GM03348 (cell line): Measurements from ENCODE around the gene HOXA7.
A peak's percentile ranks its signal among the peaks of the same experiment; 100 is the strongest.

ENCODE experiments used
- DNase-seq: peaks from one replicate; pipeline ENCODE4 v3.0.0; 2012; ENCODE audit warnings: low spot score

The HOXA7 gene

GRCh38 chr7:27193335-27194001 is 37.0 kb upstream of the HOXA7 start:
- no peak for DNase-seq

- DNase-seq = peak; percentile 68
Observed at GRCh38 chr7:27192546-27193334, 36.3 kb upstream of the HOXA7 start.

- DNase-seq = no peak
Observed at GRCh38 chr7:27191833-27192545, 35.5 kb upstream of the HOXA7 start.

- DNase-seq = no peak
Observed at GRCh38 chr7:27191161-27191731, 34.8 kb upstream of the HOXA7 start.

GRCh38 chr7:27189997-27190748 is 33.7 kb upstream of the HOXA7 start:
- no peak for DNase-seq

- DNase-seq = no peak
Observed at GRCh38 chr7:27189295-27189996, 33.0 kb upstream of the HOXA7 start.

- no peak for DNase-seq
Observed at GRCh38 chr7:27188386-27189294, 32.2 kb upstream of the HOXA7 start.

GRCh38 chr7:27187475-27188385 is 31.3 kb upstream of the HOXA7 start:
- no peak for DNase-seq

GRCh38 chr7:27186668-27187474 is 30.4 kb upstream of the HOXA7 start:
- DNase-seq = peak; percentile 30

- peak; percentile 39 for DNase-seq
Observed at GRCh38 chr7:27185854-27186667, 29.6 kb upstream of the HOXA7 start.

GRCh38 chr7:27185013-27185853 is 28.8 kb upstream of the HOXA7 start, which contains the start of gene HOXA11:
Gene HOXA11 (minus strand): TSS chr7:27185232. CDS start chr7:27185144, 88 bp downstream.
- peak; percentile 95 for DNase-seq

GRCh38 chr7:27184337-27185012 is 28.0 kb upstream of the HOXA7 start:
- peak; percentile 56 for DNase-seq

GRCh38 chr7:27183682-27184336 is 27.3 kb upstream of the HOXA7 start:
- DNase-seq = peak; percentile 46

GRCh38 chr7:27182861-27183681 is 26.6 kb upstream of the HOXA7 start:
- peak; percentile 39 for DNase-seq
